Retinal pigment epithelial cell (primary cell): ENCODE data around the gene PDE8A.
"Not testable (repeated sequence)": the region's sequence is repeated elsewhere in the genome, so short reads cannot be mapped to it uniquely, and the experiment has no call there.

Experiments used
- DNase-seq: peaks from one replicate; pipeline ENCODE4 v3.0.0-alpha.2; 2010; ENCODE audit warnings: low read depth
- H3K4me3 ChIP-seq: 2 replicates; pipeline ENCODE4 v1.5.1; 2011; ENCODE audit warnings: mild to moderate bottlenecking, low read length, control low read depth, moderate library complexity
- CTCF ChIP-seq: conservative IDR thresholded peaks from 2 replicates; pipeline ENCODE4 v1.5.1; 2011; ENCODE audit warnings: low read depth, low read length, control low read depth, inconsistent platforms

The PDE8A gene

GRCh38 chr15:84983294-84983693 lies 1.6 kb downstream of the PDE8A start:
- TF ChIP-seq CTCF = no peak
- no peak for DNase-seq
- H3K4me3 ChIP-seq = peak overlapping the region; percentile 62

GRCh38 chr15:84983711-84984110 lies 2.1 kb downstream of the PDE8A start:
- DNase-seq = no peak
- no peak overlapping the region for H3K4me3 ChIP-seq
- no peak for TF ChIP-seq CTCF

GRCh38 chr15:84985158-84985557 lies 3.5 kb downstream of the PDE8A start:
- no peak for DNase-seq
- no peak overlapping the region for H3K4me3 ChIP-seq
- TF ChIP-seq CTCF = no peak

GRCh38 chr15:84987351-84987750 lies 5.7 kb downstream of the PDE8A start:
- not testable (repeated sequence) for H3K4me3 ChIP-seq, DNase-seq

GRCh38 chr15:84987949-84988624 lies 6.4 kb downstream of the PDE8A start:
- DNase-seq = no peak
- H3K4me3 ChIP-seq = no peak overlapping the region
- TF ChIP-seq CTCF = no peak

- H3K4me3 ChIP-seq = no peak overlapping the region
- no peak for TF ChIP-seq CTCF
- no peak for DNase-seq
Observed at GRCh38 chr15:84988909-84989644, 7.4 kb downstream of the PDE8A start.

GRCh38 chr15:84990507-84990906 lies 8.9 kb downstream of the PDE8A start:
- TF ChIP-seq CTCF = no peak
- no peak for DNase-seq
- no peak overlapping the region for H3K4me3 ChIP-seq
